Esophagus mucosa (tissue), 1 donor: ENCODE measurements around the gene PFKL. TPM values are rescaled to one million over a fixed set of nuclear protein-coding genes. Genes with fewer than 3 reads are reported as not detected.

ENCODE experiments used
- ATAC-seq: fragments of 200-7000 bp; cut with Tn5 transposase; one replicate; pipeline ENCODE4 v1.9.1; 2020
- total RNA-seq: library from RNA; stranded (reverse); gene quantifications from one replicate; pipeline ENCODE4 v1.2.4, GENCODE V29; 2023
- donor health status: DM: yes; HTN: yes; CAD: no.

PFKL gene
- total RNA-seq, 1 donor from 2014 or later: 104 TPM

DNA sequence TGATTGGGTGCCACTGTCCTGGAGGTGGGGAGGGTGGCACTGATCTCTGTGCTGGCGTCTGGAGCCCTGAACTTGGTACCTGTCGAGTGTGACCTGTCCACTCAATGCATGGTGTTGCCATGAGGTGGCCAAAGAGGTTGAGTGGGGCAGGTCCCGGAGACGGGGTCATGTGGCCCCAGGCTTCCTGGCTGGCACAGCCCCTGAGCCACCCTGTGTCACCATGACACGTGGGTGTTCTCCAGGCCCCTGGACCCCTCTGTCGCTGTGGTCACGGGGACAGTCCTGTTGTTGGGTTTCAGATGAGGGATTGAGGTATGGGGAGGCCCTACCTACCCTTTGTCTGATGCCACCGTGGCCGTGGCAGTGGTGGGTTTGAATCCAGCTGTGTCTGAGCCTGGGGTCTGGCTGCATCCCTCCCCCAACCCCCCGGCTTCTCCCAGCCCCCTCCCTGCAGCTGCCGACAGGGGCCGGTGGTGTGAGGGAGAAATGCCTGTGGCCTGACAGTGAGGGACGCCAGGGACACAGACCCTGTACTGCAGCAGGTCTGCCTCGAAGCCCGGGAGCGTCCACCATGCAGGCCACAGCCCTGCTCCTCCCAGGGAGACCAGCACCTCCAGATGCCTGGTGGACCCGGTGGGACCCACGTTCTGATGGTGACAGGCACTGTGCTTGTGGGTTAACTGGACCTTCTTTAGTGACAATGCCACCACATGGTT is 65.6 kb downstream of the PFKL start:
- ATAC-seq: no peak

DNA sequence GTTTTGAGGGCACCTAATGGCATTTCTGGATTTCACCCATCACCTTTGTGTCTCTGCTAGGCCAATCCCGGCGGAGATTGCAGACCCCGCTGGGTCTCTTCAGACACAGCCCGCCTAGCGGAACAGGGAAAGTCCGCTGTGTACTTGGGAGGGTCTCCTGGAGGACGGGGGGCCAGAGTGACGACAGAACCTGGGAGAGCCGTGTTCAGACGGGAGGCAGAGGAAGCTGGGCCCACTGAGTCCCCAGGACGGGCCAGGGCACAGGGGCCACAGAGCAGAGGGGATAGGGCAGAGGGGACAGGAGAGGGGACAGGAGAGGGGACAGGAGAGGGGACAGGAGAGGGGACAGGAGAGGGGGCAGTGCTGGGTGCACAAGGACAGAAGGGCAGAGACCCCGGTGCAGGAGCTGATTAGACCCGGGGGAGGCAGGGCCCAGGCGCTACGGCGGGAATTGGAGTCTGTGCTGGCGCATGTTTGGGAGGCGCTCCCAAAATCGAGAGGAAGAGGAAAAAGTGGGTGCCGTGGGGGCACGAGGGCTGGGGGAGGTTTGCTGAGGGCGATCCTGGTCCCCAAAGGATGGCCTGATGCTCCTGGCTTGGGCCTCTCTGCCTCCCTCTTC is 66.2 kb downstream of the PFKL start:
- ATAC-seq: no peak

DNA sequence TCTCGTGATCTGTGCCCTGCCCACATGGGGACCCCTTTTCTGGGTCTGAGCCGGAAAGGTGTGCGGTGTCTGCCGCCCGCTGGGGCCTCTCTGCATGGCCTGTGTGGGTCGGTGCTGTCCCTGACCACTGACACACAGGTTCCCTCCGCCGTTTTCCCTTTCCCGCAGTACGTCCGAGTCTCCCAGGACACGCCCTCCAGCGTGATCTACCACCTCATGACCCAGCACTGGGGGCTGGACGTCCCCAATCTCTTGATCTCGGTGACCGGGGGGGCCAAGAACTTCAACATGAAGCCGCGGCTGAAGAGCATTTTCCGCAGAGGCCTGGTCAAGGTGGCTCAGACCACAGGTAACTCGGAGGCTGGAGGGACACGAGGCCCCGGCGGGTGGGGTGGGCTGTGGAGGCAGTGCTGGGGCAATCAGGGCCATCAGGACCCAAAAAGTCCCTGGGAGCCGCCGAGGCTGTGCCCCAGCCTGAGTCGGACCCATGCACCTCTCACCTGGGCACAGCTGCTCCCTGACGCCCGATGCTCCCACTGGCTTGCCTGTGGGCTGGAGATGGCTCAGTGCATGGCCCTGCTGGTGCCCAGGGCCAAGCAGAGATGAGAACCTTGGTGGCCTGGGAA is 66.8 kb downstream of the PFKL start:
- ATAC-seq: peak; percentile 9

DNA sequence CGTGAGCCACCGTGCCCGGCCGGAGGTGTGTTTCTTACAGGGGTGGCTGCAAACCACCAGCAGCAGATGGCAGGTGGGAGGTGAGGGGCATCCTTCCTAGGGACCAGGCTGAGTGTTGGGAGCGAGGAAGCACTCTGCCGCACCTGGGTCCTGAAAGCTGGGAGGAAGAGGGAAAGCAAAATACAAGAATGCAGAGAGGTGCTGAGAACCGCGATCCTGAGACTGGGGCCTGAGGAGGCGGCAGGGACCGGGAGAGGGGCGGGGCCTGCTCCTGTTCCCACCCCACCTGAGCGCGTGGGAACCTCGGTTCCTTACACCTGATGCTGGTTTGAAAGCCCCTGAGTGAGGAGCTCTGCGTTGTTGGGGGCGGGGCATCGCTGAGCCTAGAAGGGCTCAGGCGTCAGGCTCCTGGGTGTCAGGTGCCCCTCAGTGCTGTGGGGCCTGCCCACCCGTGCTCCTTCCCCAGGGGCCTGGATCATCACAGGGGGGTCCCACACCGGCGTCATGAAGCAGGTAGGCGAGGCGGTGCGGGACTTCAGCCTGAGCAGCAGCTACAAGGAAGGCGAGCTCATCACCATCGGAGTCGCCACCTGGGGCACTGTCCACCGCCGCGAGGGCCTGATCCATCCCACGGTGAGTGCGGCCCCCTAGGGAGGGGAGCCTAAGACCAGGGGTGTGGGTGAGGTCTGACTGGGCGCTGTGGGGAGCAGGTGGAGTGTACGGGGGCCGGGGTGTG is 69.0 kb downstream of the PFKL start:
- ATAC-seq: no peak

DNA sequence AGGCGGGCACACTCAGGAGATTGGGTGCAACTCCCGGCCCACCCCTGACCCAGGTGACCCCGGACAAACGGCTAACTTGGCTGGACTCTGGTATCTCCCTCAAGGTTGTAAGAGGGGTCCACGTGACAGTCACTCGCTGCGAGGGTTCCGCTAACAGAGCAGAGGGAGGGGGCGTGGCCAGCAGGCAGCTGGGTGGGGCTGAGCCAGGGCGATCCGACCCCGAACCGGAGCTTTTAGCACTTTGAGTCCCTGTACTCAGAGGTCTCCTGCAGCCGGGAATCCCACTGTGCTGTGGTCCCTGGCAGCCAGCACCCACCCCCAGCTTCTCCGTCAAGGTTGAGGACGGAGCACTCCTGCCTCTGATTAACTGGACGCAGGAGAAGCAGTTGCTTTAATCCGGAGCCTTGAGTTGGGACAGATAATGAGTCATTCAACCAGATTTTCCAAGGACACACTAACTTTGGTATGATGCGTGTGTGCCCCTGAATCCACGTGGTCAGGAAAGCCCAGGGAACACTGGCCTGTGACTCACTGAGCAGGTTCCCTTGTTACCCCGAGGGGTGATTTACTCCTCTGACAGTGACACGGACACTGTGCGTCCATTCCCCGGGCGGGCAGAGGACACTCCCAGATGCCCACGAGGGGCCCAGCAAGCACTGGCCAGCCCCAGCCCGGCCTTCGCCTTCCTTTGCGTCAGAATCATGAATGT is 70.3 kb downstream of the PFKL start:
- ATAC-seq: peak; percentile 34

DNA sequence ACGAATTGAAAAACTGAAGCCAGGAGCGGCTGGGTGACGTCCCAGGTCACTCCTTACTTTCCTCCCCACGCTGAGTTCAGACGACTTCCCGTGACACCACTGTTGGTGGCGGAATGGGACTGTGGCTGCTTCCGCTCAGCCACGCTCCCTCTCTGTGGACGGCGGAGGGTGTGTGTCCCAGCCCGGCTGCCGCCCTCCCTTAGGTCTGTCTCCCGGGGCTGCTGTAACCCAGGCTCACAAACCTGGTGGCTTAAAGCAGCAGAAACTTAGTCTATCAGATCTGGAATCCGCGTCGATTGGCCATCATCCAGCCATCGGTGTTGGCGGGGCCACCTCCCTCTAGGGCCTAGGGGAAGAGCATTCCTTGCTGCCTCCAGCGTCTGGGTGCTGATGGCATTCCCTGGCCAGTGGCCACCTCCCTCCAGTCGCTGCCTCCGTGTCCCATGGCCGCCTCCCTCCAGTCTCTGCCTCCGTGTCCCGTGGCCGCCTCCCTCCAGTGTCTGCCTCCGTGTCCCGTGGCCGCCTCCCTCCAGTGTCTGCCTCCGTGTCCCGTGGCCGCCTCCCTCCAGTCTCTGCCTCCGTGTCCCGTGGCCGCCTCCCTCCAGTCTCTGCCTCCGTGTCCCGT is 71.0 kb downstream of the PFKL start:
- ATAC-seq: no peak

DNA sequence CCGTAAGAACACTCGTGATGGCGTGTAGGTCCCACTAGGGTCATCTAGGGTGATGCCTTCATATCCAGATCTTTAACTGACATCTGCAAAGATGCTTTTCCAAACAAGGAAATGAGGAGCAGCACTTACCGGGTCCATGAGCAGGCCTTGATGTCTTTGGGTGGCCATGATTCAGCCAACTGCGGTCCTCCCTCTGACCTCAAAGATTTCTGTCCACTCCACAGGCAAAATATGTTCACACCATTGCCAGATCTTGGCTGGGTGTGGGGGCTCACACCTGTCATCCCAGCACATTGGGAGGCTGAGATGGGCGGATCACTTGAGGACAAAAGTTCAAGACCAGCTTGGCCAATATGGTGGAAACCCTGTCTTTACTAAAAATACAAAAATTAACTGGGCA is 71.7 kb downstream of the PFKL start:
- ATAC-seq: no peak

DNA sequence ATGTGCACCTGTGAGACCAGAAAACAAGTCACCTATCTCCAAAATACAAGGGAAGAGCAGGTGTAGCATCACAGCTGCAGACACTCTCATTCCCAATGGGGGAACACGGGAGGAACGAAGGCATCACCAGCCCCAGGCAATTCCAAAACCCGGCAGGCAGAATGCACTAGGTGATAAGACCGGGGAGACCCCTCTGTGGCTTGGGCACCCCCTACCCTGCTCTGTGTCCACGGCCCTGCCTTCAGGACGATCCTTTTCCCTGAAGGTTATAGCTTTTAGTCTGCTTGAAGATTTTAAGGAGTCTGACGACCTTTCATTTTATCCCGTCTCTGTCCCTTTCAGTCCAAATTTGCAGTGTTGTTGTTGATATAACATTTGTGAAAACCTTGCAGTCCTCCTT is 72.8 kb downstream of the PFKL start:
- no peak for ATAC-seq

DNA sequence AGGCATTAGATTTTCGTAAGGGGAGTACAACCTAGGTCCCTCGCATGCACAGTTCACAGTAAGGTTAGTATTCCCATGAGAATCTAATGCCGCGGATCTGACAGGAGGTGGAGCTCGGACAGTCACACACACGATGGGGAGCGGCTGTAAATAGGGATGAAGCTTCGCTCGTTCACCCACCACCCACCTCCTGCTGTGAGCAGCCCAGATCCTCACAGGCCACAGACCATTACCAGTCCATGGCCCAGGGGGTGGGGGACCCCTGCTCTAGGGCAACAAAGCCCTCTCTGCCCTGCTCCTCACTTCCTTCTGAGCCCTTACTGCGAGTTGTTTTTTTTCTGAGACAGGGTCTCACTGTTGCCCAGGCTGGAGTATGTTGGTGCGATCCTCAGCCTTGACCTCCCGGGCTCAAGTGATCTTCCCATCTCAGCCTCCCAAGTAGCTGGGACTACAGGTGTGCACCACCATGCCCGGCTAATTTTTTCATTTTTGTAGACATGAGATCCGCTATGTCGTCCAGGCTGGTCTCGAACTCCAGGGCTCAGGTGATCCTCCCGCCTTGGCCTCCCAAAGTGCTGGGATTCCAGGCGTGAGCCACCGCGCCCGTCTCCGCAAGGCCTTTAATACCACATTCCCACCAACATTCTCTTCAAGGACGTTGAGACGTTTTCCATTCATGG is 74.9 kb downstream of the PFKL start:
- no peak for ATAC-seq

DNA sequence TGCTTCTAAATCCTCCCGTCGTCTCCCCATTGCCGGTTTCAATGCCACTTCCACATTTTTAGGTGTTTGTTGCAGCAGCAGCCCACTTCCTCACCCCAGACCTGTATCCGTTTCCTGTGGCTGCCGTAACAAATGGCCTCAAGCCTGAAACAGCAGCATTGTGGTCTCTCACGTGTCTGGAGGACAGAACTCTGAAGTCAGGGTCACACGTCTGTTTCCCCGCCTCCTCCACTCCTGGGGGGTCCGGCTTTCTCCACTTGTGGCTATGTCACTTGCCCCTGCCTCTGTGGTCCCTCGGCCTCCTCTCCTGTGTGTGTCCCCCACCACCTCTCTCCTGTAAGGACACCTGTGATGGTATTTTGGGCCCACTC is 75.4 kb downstream of the PFKL start:
- ATAC-seq: no peak

DNA sequence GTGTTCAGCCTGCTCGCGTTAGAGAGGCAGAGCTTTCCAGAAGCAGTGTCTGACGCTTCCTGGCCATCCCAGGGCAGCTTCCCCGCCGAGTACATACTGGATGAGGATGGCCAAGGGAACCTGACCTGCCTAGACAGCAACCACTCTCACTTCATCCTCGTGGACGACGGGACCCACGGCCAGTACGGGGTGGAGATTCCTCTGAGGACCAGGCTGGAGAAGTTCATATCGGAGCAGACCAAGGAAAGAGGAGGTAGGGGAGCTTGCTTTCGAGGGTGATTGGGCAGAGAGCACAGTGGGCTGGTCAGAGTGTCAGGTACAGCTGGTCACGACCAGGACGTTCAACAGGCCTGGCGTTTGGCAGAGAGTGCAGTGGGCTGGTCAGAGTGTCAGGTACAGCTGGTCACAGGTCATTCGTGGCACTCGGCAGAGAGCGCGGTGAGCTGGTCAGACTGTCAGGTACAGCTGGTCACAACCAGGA is 75.9 kb downstream of the PFKL start:
- ATAC-seq: no peak

DNA sequence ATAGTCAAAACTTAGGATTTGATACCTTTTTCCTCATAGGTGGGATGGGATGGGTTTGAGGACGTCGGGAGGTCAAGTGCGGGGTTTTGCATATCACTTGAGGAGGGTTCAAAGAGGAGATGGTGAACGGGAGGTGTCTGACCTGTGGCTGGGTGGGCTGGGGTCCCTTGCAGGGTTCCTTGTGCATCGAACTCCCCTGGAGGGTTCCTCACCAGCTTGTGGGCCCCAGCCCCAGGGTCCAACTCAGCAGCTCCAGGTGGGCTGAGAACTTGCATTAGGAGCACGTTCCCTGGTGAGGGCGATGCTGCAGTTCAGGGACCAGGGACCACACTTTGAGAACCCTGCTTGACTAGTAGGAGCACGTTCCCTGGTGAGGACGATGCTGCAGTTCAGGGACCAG is 76.8 kb downstream of the PFKL start:
- ATAC-seq: no peak

Other genes starting within 250 kb of the PFKL start
- 2.5 TPM for gene PWP2, start 192.7 kb upstream of the PFKL start, total RNA-seq
- 3.3 TPM for gene GATD3, start 166.4 kb upstream of the PFKL start, total RNA-seq
- gene ICOSLG, start 59.1 kb upstream of the PFKL start, total RNA-seq: 2.6 TPM
- not detected for gene DNMT3L, start 38.2 kb upstream of the PFKL start, total RNA-seq
- gene AIRE, start 14.2 kb upstream of the PFKL start, total RNA-seq: not detected
- gene CFAP410, start 39.3 kb downstream of the PFKL start, total RNA-seq: 7.1 TPM
- gene TRPM2, start 53.6 kb downstream of the PFKL start, total RNA-seq: 1.2 TPM
- gene LRRC3, start 155.5 kb downstream of the PFKL start, total RNA-seq: 0.72 TPM
- gene KRTAP10-1, start 240.1 kb downstream of the PFKL start, total RNA-seq: not detected